HG02798 (cell line): ENCODE results near the gene MAL.

Source experiments
- ATAC-seq: cut with Tn5 transposase; IDR thresholded peaks from one replicate; pipeline ENCODE4 v1.9.1; 2021; ENCODE audit warnings: mild to moderate bottlenecking; ENCODE audit not compliant: unreplicated experiment, poor library complexity

MAL gene

DNA sequence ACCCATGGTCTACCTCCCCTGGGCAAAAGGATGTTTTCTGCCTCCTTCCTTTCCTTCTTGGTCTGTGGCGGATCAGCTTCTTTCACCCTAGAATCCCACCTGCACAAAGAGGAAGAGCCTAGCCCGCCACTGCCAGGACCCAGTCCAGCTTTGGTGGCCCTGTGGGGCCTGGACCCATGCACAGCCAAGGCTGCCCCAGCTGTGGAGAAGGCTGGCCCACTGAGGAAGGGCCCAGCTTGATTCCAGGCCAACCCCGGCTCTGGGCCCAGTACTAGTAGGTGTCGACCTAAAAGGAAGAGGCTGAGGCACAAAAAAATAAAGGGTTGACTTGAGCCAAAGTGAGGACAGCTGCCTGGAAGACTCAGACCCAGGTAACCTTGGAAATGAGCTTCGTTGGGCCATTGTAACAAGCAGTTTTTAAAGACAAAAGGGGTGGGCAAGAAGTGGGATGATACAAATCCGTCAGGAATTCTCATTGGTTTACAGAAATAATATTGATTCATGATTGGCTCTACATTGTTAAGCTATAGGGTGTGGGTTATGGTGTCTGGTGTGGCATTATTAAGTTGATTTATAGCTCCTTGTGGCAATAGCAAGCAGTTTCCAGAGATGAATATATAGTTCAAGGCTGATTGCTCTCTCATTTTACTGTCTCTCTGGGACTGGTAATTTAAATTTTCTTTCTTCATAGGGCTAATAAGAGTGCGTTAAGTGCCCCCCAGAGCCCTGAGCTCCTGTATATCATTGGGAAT lies 29.8 kb upstream of the MAL start:
- no peak for ATAC-seq

DNA sequence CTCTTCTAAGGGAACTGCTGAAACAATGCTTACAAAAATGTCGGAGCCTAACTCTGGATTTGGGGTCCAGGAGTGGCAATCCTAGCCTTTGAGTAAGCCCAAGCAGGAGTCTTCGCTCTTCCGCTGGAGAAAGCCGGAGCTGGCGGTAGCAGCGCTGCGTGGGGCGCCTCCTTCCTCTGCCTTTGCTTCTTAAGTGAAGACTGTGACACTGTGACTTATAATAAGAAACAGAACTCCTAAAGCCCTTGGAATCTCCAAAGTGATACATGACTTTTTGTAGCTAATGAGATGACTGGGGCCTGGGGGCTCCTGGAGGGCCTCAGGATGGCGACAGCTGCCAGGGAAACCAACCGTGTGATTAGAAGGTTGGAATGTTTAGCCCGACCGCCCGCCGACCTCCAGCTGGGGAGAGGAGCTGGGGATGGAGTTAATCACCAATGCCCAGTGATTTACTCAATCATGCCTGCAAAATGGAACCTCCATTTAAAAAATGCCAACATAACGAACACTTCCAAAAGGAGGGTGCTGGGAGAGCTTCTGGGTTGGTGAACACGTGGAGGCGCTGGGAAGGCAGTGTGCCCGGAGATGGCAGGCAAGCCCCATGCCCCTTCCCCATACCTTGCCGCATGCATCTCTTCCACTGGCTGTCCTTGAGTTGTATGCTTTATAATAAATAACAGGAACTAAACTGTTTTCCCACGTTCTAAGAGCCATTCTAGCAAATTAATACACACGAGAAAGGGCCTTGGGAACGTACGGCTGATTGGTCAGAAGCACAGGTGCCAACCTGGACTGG lies 29.0 kb upstream of the MAL start:
- no peak for ATAC-seq

DNA sequence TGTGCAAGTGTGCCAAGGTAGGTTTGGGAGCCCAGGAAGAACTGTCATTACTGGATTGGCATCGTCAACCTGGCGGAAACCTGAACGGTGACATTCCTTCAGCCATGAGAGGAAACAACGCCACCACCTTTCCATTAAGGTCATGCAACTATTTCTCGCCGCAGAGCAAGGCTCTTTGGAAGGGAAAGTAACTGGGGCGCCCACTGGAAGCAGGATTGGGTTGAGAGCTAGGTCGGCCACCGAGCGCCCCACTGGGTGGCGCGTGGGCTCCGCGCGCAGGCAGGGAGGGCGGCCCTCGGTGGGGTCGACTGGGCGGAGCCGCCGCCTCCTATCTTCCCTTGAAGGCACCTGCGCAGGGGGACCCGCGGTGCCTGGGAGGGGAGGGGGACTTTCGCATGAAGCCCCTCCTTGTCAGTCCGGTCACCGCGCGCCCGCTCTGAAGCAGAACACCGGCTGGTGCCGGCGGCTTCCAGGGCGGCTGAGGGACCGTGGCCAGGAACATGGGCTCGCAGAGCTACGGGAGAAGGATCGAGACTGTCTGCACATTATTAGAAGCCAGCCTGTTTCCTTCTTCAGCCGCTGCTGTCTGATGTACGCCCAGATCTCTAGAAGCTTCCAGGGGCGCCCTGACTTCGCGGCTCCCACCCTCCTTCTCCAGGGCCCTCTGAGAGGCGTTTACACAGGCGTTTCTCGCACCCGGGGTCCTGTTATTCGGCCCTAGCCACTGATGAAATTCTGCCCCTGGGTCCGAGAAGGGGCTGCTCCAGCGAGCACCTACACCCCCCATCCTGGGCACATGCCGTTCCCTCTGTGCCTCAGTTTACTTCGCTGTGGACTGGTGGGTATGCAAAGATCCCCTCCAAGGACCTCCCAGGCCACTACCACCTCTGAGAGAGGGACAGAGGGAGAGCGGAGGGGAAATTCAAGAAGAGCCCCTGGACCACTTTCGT lies 27.3 kb upstream of the MAL start:
- no peak for ATAC-seq

DNA sequence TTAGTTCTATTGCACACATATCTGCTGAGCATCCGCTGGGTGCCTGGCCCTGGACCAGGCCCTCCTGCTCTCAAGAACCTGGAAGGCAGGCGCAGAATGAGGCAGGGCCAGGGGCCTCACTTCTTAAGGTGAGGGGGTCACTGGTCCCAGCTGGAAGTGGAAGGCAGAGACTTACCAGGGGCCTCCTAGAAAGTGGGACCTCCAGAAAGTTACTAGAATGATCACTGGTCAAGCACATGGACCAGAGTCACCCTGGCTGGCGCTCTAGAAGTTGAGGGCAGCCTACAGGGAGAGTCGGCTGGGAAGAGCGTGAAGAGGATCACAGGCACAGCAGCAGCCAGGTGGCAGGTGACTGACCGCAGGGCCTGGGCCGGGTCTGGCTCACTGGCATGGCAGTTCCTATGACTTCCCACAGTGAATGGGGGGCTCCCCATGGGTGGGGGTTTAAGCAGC lies 26.1 kb upstream of the MAL start:
- ATAC-seq = no peak

DNA sequence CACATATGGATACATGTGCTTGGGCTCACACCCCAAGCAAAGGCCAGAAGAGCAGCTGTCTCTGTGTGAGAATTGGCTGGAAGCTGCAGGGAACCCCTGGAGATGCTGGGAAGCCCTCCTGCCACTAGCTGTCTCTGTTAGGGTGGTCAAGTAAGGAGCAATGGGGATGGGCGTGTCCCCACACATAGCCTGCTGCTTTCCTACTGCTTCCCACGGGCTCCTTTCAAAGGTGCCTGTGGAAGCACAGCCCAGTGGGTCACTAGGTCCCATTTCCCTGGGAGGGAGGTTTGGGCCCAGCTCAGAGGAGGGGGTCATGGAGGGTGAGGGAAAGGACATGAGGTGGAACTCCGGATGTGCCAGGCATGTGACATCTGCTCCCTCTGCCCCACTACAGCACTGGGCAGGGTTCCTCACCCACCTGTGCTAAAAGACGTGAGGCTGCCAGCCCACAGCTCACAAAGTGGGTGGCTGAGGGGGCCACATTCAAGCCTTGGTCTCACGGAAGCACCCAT lies 24.4 kb upstream of the MAL start:
- ATAC-seq = no peak

DNA sequence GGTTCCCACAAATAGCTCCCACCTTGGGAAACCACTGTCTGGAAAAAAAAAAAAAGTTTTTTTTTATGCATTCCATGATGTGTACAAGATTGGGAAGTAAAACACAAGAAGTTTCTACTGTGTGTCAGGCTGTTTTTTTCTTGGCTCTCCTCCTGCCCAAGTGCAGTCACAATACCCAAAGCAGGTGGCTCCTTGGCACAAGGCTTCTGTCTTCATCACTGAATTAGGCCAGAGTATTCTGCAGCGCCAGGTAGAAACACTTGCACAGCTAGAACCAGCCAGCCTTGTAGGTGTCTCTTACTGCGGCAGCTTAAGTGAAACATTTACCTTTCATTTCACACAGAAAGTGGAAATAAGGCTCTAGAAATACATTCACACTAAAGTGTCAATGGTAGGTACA lies 23.8 kb upstream of the MAL start:
- ATAC-seq = no peak

DNA sequence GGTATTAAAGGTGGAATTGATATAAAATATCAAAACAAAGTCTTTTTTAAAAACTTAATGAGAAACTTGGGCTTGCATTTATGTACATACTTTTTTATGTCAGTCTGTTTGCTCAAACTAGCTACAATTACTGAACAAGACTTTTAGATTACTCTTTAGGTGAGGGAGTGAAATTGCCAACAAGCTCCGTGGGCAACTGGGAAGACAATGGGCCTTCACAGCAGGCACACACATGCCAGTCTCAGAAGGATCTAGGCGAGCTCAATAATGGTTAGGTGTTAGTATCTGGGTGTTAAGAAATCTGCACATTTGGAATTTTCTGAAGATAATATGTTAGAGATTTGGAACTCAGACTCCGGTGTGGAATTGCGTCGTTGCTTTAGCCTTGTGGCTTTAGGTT lies 23.0 kb upstream of the MAL start:
- ATAC-seq = no peak

DNA sequence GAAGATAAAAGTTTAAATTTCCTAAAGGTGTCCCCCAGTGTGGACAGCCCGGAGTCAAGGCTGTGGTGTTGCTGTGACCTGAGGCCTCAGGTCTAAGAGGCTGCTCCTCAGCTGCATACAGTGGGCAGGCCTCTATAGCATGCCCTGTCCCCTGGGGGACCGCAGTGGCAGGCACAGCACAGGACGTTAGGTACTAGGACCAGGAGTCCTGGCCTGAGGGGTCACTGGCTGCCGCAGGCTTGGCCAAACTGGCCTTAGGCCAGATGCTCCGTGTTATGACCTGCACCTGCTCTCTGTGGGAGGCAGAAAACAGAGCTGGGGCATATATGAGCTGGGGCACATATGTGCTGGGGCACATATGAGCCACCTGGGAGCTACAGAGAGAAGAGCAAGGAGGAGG lies 21.2 kb upstream of the MAL start:
- ATAC-seq = no peak

DNA sequence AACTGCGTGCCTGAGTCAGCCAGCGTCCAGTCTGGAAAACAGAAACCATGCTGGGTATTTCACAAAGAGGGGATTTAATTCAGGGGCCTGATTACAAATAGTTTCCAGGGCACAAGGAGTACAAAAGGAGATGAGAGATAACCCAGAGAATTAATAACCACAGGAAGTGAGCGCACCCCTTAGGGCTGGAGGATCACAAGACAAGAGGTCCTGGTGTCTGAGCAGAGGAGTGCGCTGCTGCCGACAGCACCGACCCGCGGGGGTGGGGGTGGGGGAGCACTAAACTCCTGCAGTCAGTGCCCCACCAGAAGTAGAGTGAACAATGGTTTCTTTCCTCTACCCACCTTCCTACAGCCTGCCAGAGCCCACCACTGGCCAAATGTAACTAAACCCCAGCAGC lies 20.8 kb upstream of the MAL start:
- no peak for ATAC-seq

DNA sequence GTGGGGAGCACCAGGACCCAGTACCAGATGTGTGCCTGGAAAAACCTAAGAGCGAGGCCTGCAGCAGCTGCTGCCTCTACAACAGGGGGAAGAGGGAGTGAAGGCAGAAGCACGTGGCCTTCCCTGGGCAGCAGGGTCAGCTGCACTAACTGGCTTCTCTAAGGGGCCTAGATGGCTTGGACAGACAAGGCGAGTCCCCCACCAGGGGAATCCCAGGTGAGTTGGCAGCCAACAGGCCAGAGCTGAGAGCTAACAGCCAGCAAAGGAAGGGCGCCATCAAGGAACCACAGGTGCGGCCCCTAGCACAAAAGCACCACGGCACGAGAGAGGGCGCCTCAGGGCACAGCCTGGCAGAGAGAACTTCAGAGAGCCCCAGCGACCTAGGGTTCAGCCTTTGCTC lies 19.8 kb upstream of the MAL start:
- ATAC-seq = no peak

DNA sequence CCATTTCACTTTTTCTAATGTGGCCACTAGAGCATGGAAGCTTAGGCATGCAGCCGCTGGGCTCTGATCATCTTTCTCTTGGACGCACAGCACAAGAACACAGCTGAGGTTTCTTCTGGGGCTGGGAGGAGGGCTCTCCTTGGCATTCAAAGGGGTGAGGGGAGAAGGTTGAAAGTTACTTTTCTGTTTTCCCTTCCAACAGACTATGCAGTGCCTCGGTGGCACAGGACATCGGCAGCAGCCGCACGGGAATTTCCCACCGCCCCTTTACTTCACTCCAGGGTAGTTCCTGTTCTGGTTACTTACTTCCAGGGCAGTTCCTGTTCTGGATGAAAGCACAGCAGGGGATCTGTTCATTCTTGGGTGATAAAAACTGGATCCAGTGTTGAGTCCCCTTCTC lies 18.9 kb upstream of the MAL start:
- no peak for ATAC-seq

DNA sequence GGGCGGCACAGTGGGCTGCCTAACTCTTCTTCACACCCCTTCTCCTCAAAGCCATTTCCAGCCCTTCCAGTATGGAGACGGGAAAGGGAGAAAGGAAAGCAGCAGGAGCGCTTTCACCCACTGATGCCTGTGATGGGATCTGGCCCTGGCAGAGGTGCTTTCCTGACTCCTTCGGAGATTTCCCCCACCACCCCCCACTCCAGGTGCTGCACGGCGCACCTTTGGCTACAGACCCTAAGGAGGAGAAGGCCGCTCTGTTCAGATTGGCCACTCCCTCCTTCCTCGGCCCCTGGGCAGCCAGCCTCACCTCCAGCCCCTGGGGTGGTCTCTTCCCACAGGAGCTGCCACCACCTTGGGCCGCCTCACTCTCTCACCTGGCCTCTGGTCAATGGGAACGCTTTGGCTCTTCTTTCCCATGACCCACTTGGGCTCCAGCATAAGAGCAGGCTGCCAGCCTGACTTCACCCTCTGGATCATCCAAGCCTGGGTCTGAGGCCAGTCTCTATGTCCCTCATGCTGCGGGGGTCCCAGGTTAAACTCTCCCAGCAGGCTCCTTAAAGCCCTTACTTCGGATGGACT lies 18.4 kb upstream of the MAL start:
- ATAC-seq = no peak

DNA sequence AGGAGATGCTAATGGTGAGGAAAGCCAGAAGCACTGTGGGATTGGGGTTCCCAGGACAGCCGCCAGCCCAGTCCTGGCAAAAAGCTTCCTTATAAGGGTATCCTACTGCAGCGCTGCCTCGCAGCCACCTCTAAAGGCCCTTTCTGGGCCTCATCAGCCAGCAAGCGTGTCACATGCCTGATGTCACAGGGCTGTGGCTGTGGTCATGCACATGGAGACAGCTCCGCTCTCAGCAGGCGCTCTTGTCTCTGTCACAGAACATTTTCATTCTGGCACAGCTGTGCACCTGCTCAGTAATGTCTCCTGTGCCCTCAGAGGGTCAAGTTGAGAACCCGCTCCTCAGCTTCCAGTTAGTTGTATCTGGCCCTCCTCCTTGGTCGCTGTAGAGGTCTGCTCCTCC lies 17.7 kb upstream of the MAL start:
- ATAC-seq = no peak

DNA sequence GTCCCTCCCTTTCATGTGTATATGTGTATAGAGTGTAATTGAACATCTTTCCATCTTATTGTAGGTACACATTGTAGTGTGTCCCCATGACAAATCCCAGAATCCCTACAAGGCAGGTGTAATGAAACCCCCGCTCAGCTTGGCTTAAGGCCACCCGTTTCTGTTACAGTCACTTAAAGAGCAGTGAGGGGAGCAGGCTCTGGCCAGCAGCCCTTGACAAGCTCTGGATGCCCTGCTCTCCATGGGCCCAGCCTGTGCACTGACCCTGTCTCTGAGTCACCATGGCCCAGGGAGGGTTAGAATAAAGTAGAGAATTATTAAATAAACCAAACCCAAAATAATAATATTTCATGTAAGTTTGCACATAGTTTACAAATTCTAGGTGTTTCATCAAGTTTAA lies 17.2 kb upstream of the MAL start:
- ATAC-seq = no peak

DNA sequence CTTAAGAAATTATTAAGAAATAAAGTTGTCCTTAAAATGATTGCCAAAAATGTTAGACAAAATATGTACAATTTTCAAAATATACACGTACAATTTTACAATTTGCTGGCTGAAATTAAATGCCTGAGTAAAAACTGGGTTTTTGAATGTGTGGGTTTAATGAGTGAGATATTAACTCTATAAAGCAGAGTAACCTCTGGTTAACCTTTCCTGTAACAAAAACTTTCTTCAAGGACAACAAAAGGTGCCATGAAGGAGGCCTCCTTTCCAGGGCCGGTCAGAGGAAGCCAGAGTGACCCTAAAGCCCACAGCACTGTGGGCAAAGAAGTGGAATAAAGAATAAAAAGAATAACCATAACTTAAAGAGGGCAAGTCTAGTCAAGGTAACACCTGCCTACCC lies 16.5 kb upstream of the MAL start:
- no peak for ATAC-seq

DNA sequence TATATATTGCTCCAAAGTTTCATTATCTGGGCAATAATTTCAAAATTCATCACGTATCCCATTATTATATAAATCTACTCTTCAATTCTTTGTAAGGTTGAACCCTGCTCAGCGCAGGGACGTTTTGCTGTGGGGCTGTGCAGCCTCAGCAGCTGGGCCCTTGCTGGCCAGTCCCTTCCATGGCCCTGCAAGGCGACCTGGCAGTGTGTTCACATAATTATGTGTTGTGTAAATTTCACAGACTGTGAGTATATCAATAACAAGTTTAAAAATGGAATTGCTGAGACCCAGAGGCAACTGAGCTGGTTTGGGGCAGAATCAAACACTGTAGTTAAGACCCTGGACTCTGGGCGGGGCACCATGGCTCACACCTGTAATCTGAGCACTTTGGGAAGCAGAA lies 16.1 kb upstream of the MAL start:
- no peak for ATAC-seq

DNA sequence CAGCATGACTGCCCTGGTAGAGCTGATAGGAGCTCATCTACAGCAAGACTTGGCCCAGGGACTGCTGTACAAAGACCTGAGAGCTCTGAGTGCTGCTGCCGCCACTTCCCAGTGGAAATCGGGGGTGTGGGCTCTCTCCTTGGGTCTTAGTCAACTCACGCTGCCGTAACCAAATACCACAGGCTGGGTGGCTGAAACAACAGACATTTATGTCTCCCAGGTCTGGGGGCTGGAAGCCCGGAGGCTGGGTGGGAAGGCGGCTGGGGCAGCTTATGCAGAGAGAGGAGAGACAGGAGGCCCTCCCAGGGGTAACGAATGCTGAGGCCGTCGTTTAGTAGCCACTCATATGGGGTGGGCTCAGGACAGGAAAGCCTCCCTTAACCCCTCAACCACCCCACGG lies 15.4 kb upstream of the MAL start:
- no peak for ATAC-seq

DNA sequence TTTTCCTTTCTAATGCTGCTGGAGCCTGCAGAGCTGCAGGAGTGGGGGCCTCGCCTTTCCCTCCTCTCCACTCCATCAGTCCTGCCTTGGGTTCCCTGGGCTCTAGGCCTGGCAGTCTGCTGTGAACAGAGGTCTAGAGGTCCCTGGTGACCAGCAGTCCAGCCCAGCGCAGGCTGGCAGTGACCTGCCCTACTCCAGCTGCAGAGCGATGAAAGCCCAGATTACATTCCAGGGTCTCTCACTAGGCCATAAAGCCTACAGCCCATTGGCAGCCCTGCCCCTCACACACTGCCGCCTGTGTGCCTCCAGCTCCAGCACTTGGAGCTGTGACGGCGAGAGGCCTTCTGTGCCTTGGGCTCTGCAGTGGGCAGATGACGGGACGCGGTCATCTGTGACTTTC lies 14.8 kb upstream of the MAL start:
- ATAC-seq = no peak

DNA sequence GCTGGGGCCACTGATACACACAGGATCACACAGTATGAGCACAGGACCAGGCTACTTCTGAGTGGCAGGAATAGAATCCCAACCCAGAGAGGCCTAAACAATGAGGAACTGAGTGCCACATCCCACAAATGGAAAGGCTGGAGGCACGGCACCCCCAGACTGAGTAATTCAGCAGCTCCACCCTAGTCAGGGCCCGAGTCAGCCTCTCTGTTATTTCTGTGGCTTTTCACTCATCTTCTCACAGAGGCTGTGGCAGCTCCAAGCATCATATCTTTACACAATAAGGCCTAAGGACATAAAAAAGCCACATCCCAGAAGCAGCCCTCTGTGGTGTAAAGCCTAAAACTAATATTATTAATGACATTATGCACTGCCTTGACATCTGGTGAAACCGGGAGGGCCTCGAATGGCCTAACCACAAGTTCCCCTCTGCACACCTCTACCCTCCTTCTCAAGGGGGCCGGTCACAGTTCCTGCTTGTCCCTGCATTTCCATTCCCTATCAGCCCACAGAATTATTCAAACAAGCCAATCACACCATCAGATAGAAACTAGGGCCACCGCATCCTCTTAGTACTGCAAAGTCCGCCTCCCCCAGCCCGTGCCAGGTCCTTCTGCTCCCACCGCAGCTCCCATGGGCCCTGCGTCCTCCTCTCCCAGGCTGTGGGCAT lies 12.5 kb upstream of the MAL start:
- ATAC-seq = peak; percentile 83

DNA sequence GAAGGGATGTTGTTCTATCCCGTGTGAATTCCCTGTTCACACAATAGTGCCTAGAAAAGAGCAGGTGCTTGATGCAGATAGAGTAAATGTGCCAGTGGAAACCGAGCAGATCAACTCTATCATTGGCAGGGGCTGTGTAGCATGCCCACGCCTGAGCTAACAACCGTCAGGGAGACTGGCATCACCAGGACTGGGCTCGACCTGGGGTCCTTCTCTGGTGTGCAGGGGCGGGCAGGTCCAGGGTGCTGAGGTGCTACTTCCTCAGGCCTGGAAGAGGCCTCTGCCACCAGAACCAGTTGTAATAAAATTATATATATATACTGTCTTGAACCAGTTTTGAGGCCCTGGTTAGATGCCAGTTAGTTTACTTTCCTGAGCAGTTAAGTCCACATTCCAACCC lies 11.8 kb upstream of the MAL start:
- ATAC-seq = no peak
